ENCODE data around the gene RNF208. TPM values are rescaled to one million over a fixed set of nuclear protein-coding genes. Genes with fewer than 3 reads are reported as not detected.
A peak's percentile ranks its signal among the peaks of the same experiment; 100 is the strongest.

The RNF208 gene
- total and polyA plus RNA-seq, 9 of the 15 experiments (the other 6 are each of a cell fraction or from before 2014, with no cell fraction given): 0.15 to 6.9 (median 0.50) TPM; not detected in 2

DNA sequence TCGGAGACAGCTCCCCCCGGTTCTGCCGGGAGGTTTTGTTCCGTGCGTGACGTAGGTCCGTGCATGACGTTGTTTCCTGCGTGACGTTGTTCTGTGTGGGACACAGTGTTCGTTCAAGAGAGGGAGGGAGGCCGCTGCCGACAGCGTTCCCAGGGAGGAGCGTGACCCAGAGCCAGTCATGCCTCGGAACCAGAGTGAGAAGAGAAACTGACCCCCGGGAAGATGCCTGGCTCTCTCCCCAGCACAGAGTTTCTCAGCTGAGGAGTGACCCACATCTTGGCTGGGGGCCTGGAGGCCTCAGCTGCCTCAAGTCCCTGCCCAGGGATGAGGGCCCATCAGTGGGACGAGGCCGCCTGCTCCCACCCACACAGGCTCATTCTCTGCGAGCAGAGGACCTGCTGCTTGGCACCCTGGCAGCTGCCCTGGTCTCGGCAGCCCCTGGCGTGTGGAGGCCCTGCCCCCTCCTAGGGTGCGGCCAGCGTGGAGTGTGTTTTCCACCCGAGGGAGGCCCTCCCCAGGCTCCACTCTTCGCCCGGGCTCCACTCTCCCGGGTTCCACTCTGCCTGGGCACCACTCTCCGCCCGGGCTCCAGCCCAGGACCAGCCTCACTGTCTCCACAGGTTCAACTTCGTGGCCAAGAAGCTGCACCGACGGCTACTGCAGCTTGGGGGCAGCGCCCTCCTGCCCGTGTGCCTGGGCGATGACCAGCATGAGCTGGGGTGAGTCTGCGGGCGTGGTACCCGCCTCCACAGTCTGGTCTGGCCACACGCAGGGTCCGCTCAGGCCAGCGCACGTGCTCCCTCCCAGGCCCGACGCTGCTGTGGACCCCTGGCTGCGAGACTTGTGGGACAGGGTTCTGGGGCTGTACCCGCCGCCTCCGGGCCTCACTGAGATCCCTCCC, 8.6 kb downstream of the RNF208 start:
- CTCF ChIA-PET (ENCODE audit: low intra/inter-chr PET ratio): no interaction called here
- BruUV-seq (replicated peaks): no TSS peak
- H3K27ac ChIP-seq (ENCODE audit: extremely low read depth, low read depth, low read length): no peak overlapping the region
- H3K4me1 ChIP-seq (replicated peaks in 1 of 2; ENCODE audit: control insufficient read depth in 2 of 2, insufficient read depth in 2 of 2, low read length in 2 of 2): peaks cover 14 to 61% of the 10 kb centered on the region in 2 experiments
- no peak overlapping the region for H3K4me3 ChIP-seq
- intact Hi-C loops (cut with micrococcal nuclease): no loop called here
- peaks cover 3% of the 10 kb centered on the region; the same call in 1 of the 2 replicates for H4K20me1 ChIP-seq (replicated peaks; ENCODE audit: control insufficient read depth, insufficient read depth, low read length)
- FAIRE-seq: no peak
- in situ Hi-C loops (cut with MboI): no loop called here
- POLR2A ChIA-PET: interaction anchor here (1.0 to 1.2 kb wide), 2 partner anchors 9 to 32 kb away, joined by 3 read pairs; no protein-coding TSS in a partner anchor
- no peaks in the 10 kb centered on the region for H3K9me1 ChIP-seq (ENCODE audit: control insufficient read depth, insufficient read depth, low read length)
- no peak for ATAC-seq
- no peaks in the 10 kb centered on the region for H3K9me3 ChIP-seq (replicated peaks; ENCODE audit: control insufficient read depth, insufficient read depth, low read depth, low read length)
- no peak overlapping the region for H2AFZ ChIP-seq (ENCODE audit: low read depth, low read length)
- H3K36me3 ChIP-seq (ENCODE audit: control insufficient read depth, insufficient read depth, low read length): peaks cover 48% of the 10 kb centered on the region; the same call in 2 of the 3 replicates
- H3K4me2 ChIP-seq (ENCODE audit: insufficient read depth, low read length): no peak overlapping the region
- DNase-seq (ENCODE audit: extremely low read depth in 1 of 4, low spot score in 3 of 4): no peak
- peaks cover 12% of the 10 kb centered on the region; the same call in 2 of the 3 replicates for H3K79me2 ChIP-seq (ENCODE audit: control insufficient read depth, insufficient read depth, low read length)
- no peaks in the 10 kb centered on the region for H3K27me3 ChIP-seq (ENCODE audit: control insufficient read depth in 2 of 2, insufficient read depth in 2 of 2, low read length in 2 of 2)
- no peak overlapping the region for H3K9ac ChIP-seq (ENCODE audit: insufficient read depth in 1 of 2, low read depth in 2 of 2, low read length in 2 of 2)
- WGBS (ENCODE audit: insufficient coverage, low coverage, missing lambda C conversion rate): 89% methylated on average over 26 of the region's 49 CpGs
- TF ChIP-seq PHTF2 (CRISPR knock-in tag; IDR thresholded peaks at IDR 0.05): no peak
- peak; percentile 56; the same call in 1 of the 2 replicates for TF ChIP-seq POLR2G (IDR thresholded peaks at IDR 0.05; ENCODE audit: low read depth, low read length)
- TF ChIP-seq ZNF217 (CRISPR knock-in tag; IDR thresholded peaks at IDR 0.05): no peak
- TF ChIP-seq ZNF592 (IDR thresholded peaks at IDR 0.05): no peak
- no peak for TF ChIP-seq CLOCK (CRISPR knock-in tag; IDR thresholded peaks at IDR 0.05; ENCODE audit: borderline replicate concordance)
- no peak for TF ChIP-seq TRIM28 (IDR thresholded peaks at IDR 0.05)

Data from K562 (cell line).